Activated CD4-positive, alpha-beta T cell treated with anti-CD3 and anti-CD28 coated beads for 4 hours (primary cell): ENCODE measurements around the gene RNF123.
"Not testable (repeated sequence)": the region's sequence is repeated elsewhere in the genome, so short reads cannot be mapped to it uniquely, and the experiment has no call there.

Source experiments
- DNase-seq, 2 donors: peaks; one replicate each; pipeline ENCODE4 v3.0.0-alpha.2; 2020

Gene RNF123

DNA sequence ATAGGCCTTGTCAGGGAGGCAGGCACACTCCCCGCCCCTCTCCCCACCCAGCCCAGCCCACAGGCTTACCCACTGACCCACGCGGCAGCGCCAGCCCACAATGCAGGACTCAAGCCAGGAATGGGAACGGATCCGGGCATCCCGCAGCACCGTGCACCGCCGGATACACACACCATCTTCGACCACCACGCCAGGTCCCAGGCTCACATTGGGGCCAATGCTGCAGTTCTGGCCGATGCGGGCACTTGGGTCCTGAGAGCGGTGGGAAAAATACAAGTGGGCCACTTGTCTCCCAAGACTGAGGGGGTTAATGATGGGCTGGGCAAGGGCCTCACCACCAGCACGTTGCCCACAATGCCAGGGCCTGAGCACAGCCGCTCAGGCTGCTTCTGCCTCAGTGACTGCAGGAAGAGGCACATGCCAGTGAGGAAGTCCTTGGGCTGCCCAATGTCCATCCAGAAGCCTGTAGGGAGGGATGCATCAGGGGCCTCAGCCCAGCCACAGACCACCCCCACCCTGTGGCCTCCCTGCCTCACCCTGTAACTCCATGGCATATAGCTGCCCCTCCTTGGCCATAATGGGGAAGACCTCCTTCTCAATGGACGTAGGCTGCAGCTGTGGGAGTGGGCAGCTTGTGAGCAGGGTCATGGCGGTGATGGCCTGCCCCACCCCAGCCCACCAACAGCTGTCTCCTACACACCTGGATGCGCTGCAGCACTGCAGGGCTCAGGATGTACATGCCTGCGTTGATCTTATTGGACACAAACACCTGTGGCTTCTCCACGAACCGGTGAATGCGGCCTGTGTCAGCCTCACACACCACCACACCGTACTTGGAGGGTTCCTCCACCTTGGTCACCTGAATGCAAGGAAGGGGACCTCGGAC lies 32.8 kb downstream of the RNF123 start:
- no peak for DNase-seq

DNA sequence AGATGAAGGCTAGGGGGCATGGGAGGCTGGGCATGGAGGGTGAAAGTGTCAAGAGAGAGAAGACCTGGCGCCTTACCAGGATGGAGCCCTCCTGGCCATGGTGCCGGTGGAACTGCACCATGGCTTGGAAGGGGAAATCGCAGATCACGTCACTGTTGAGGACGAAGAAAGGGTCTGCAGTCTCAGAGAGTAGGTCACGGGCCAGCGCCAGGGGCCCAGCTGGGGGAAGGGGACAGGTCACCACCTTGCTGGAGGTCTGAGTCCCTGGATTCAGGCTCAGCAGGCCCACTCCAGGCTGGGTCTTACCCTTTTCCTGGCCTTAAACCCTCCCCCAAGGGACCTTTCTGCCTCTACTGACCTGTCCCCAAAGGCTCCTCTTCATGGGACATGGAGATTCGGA lies 33.5 kb downstream of the RNF123 start:
- no peak for DNase-seq

DNA sequence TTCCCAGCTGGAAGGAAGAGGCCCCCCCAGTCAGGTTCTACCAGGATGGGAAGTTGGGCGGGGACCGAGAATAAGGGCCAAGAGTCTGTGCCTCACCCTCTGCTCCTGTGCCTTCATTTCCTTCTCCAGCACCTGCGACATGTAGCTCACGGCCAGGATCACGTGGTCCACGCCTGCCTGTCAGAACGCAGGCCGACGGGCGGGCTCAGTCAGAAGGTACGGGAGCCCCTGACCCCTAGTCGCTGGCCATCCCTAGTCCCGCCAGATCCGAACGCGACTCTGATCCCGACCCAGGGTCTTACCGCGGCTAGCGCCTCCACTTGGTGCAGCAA lies 33.9 kb downstream of the RNF123 start:
- DNase-seq, result peak; percentile 47 to 54

DNA sequence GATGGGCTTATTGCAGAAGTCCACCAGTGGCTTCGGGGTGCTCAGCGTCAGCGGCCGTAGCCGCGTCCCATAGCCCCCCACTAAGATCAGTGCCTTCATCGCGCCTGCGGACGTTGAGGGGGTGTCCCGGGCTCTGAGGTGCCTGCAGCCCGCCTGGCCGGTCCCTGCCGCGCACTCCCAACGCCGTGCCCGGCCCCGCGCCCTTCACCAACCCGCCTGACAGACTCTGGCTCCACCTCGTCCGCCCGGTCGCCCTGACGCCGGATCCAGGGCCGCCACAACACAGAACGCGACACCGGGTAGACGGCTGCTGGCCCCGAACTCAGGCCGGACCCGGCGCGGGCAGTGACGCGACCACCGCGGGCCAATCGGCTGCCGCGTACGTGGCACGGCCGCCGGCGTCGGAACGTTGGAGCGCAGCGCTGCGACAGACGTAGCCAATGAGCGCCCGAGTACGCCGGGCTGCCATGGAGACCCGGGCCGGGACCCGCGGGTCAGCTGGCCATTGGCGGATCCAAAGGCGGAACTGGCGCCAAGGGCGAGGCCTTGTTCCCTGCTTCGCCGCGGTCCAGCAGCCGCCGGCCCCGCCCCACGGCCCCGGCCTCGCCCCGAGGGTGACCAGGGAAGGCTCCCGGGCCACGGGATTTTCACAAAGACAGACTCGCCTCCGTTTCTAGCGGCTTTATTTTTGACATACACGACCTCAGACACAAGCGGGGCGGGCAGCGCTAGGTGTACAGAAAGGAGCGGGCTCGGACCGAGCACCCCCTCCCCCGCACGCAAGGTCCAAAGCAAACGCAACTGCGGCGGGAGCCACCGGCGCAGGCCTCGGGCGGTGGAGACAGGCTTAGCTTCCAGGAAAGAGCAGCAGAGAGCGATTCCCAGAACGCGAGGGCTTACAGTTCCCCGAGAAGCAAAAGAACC lies 34.5 kb downstream of the RNF123 start, which contains the start of gene GMPPB:
Gene GMPPB, minus strand, starts transcription at position 324 of the 924 bp plus-strand sequence. Its CDS starts 225 bp downstream, at position 99.
- DNase-seq, result peak; percentile 86 to 87

DNA sequence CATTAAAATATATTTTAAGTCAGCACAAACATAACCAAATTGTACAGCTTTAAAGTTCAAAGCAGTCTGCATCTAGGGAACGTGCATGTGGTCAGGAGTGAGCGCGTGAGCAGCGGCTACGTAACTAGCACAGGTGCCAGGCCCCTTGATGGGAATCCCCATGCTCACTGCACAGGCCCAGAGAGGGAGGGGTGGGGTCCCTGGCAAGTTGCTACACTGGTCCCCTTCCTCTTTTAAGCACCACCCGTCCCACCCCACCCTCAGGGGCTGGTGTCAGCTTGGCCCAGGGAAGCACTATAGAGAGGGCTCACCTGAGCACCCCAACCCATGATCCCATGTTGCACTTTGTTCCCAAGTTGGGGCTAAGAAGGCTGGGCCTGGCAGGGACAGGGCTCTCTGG lies 35.2 kb downstream of the RNF123 start:
- no peak for DNase-seq

DNA sequence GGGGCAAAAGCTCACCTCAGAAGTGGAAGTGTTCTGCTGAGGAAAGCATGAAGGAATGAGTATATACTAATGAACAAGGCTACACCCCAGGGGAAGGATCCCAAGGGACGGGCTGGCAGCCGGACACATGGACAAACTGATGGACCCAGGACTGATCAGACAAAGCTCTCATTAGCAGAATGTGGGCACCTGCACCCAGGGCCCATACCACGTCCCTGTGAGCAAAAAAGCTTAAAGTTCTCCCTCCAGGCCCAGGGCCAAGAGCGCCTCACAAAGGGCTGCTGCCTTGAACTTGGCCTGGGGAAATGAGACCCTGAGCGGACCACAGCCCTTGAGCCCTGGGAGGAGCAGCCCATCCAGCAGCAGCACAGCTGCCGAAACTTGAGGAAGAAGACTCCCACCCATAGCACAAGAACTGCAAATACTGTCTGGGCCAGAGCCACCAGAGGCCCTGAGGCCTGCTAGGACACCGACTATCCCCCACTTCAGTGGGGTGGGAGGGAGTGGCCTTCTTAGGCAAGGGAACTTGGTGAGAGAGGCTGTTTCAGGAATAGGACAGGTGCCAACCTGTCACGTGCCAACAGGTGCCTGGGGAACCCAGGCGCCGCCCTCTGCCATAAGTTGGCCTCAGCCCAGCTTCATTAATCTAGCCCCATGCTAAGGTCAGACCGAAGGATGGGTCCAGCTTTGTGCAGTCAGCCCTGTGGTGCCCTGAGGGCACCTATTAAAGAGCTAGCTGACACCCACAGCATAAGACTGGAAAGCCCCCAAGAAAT lies 36.7 kb downstream of the RNF123 start:
- DNase-seq, result no peak

DNA sequence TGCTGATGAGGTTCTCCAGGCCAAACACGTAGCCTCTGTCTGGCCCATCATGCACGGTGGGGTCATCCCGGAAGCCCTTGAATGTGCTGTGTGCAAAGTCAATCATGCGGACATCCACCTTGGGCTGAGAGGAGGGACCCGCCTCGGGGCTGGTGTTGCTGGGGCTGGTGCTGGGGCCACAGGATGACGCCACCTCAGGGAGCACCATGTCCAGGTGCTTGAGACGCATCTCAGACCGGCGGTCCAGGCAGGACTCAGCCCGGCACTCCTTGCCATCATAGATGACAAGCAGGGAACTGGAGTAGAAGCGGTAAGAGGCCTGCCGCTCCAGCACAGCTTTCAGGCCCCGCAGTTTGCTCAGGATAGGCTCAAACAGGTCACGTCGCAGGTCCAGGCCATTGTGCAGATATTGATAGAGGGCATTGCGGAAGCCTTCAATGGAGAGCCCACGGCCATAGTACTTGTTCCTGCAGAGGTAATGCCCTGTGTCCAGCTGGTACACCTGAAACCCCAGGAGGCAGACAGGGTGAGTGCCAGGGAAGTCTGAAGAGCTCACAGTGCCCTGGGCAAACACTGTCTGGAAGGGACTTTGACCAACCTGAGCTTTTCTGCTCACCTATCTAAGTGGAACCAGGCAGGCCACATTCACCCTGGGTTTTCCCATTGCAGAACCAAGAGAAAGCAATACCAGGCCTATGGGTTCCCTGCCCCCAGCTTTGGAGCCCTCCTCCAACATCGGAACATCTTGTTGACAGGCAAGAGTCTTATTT lies 38.0 kb downstream of the RNF123 start:
- no peak for DNase-seq

DNA sequence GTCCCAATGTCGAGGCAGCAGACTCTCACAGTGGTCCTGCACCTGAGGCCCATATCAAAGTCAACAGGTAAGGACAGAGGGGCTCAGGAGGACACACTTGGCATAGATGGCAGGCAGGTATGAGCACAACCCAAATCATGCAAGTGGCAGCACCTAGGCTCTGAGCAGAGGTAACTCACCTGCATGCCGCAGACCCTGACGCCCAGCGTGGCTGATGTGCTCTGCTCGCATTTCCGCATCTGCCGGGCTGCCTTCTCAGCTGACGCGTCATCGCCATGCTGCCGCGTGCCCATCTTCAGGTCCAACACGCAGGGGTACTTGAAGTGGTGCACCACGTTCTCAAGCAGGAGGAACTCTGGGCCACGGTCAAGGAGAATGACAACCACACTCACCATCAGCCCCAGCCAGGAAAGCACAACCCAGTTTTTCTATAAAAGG lies 38.6 kb downstream of the RNF123 start:
- DNase-seq, result no peak

DNA sequence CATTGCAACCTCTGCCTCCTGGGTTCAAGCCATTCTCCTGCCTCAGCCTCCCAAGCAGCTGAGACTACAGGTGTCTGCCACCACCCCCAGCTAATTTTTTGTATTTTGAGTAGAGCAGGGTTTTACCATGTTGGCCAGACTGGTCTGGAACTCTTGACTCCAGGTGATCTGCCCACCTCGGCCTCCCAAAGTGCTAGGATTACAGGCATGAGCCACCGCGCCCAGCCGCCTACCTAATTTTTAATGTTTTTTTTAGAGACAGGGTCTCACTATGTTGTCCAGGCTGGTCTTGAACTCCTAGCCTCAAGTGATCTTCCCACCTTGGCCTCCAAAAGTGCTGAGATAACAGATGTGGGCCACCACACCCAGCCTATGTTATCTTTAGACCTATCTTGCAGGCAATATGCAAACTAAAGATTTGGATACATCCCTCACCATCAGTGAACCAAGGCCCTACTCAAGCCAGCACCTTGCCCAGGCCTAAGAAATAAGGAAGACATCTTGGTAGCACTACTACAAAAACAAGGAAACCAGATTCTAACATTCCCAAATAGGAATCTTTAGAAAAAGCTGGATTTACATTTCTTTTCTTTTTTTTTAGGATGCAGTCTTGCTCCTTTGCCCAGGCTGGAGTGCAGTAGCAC lies 40.7 kb downstream of the RNF123 start:
- DNase-seq, result no peak

DNA sequence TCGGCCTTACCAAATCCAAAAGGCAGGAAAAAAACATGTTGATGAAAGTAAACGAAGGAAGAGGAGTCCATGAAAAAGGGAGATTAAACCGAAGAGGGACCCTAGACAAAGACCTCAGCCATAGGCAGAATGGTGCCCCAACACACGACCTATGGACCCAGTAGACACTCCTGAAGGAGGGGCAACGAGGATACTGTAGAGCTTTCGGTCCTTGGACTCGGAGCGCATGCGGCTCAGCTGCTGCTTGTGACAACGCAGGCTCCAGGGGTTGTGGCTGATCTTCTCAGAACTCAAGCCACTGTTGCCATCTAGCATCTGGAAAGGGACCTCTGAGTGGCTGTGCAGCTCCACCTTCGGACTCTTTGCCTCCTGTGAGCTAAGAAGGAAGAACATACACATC lies 43.2 kb downstream of the RNF123 start:
- DNase-seq, result no peak

DNA sequence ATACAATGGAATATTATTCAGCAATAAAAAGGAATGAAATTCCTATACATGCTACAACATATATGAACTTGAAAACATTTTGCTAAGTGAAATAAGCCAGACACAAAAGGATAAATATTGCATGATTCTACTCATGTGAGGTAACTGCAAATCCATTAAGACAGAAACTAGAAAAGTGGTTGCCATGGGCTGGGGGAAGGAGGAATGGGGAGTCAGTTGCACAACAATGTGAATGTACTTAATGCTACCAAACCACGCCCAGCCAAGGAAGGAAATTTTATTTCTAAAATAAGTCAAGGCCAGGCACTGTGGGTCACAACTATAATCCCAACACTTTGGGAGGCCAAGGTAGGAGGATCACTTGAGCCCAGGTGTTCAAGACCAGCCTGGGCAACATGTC lies 44.2 kb downstream of the RNF123 start:
- no peak for DNase-seq

DNA sequence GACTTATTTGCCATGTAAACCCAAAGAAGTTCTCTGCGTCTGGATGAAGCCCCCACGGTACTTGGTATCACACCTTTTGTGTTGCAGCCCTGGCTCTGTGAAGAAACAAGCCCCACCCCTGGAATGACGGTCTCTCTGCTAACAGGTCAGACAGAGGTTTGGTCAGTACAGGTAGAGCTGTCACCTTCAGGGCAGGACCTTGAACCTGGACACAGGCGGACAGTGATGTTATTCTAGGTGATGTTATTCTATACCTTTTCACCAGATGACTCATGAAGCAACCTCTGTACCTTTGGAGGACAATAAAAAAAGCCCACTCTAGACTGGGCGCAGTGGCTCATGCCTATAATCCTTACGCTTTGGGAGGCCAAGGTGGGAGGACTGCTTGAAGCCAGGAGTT lies 45.4 kb downstream of the RNF123 start:
- no peak for DNase-seq

DNA sequence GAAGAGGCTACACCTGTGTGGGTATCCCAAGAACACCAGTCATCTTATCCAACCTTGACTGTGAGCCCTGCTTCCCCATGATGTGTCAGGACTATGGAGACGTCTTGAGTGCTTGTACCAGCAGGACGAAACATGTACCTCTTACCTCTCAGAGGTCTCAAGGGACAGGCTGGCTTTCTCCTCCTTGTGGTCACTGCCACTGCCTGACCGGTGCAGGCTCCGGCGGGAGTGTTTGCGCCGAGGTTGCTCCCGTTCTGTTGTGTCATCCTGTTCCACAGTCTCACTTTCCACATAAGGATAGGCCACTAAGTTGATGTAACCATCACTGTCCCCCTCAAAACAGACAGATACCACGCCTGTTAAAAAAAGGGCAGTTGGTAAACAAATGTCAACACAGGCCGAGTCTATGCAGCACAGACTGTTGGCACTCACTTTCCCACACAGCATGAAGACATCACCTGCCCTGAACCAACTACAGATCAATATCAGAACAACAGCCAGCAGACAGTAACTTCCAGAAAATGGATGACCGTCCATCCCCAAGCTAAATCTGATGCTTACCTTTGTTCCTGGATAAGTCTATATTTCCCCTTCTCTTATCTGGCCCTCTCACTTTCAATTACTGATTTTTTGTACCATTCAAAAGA lies 48.8 kb downstream of the RNF123 start:
- DNase-seq, result no peak

DNA sequence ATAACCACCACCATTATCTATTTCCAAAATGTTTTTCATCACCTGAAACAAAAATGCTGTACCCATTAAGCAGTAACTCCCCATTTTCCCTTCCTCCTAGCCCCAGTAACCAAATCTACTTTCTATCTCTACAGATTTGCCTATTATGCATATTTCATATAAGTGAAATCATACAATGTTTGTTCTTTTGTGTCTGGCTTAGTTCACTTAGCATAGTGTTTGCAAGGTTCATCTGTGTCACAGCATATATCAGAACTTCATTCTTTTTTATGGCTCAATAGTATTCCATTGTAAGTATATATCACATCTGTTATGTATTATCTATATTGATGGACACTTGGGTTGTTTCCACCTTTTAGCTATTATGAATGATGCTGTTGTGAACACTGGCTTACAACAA lies 51.1 kb downstream of the RNF123 start:
- DNase-seq, result no peak

DNA sequence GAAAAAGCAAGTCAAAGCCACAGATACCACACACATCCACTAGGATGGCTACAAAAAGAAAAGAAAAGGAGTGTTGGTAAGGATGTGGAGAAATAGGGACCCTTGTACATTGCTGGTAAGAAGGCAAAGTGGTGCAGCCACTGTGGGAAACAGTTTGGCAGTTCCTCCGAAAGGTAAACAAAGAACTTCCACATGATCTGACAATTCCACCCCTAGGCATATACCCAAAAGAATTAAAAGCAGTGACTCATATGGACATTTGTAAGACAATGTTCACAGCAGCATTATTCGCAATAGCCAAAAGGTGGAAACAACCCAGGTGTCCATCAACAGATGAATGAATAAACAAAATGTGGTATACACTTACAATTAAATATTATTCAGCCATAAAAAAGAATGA lies 56.6 kb downstream of the RNF123 start:
- no peak for DNase-seq

DNA sequence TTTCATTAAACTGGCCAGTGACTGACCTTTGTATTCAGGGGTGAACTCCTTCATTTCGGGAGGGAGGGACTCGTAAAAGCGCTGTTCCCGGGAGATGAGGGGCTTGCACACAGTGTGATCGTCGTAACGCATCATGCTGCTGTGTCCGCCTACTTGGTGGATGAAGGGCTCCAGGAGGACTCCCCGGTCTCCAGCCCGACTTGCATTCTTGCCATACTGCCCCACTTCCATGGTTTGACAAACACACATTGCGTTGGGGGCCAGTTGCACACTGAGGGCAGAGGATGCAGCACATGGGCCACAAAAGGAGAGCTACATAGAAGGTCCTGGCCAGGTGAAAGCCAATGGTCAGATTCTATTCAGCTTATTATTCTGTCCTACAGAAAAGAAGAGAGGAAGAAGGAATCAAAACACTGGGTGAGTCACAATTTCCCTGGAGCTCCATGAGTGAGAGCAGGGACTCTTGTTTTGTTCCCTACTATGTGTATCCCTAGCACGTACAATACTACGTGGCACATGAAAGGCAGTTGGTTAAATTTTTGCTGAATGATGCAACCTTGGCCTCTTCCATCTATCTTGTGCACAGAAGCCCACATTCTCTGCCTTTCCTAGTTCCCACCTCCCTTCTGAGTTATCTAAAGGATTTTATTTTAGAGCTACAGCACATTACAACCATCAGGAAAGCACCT lies 58.6 kb downstream of the RNF123 start:
- no peak for DNase-seq

DNA sequence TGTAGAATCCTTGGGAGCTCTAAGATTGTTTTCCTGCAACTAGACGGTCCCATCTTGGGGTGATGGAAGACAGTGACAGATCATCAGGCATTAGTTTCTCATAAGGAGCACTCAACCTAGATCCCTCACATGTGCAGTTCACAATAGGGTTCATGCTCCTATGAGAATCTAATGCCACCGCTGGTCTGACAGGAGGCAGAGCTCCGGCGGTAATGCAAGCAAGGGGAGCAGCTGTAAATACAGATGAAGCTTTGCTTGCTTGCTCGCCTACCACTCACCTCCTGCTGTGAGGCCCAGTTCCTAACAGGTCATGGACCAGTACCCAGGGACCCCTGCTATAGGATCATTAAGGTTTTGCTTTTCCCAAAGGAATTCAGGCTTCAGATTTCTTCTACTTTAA lies 59.5 kb downstream of the RNF123 start:
- DNase-seq, result not testable (repeated sequence)

DNA sequence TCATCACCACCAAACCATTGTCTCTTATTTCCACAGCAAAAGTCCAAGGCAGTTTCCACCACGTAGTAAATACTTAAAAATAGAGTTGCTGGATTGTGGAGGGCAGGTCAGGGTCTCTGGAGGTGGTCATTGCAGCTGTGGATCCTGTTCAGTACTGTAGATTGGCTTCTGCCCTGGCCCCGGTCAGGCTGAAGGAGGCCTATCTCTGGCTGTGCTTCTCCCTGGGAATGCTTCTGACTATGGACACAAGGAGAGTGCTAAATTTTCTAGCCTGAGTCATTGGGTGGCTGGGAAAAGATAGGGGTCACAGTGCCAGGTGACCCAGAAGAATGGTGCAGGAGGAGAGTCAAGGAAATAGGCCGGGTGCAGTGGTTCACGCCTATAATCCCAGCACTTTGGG lies 60.7 kb downstream of the RNF123 start:
- DNase-seq, result no peak

DNA sequence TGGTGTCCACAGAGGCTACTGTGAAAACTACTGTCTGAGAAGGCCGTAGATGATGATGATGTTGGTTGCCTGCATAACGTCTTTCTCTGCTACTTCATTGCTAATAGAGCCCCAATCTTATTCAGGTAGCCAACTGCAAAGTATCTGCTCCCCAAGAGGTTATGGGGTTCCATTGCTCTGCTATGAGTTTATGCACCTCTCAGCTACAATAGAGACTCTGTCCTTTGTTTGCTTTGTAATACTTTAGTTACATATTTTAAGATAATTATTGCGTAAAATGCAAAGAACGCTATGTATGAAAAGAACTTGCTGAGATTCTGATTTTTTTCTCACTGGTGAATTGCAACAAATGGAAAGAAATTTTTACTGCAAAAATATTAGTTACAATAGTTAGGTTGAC lies 62.1 kb downstream of the RNF123 start:
- DNase-seq, result no peak

DNA sequence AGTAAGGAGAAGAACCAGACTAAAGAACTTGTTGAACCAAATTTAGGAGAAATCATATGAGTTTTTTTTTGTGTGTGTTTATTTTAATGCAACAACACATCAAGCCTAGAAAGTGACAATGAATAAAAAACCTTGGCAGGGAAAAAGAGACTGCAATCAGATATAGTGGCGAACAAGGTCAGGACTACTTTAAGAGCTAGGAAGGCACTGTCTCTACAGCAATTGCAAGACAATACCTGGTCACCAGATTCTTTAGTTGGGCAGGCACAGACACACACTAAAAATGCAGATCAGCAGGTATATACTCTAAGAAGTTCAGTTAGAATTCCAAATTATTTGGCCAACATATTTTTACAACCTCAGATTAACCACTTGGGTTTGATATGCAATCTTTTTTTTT lies 65.2 kb downstream of the RNF123 start:
- no peak for DNase-seq

DNA sequence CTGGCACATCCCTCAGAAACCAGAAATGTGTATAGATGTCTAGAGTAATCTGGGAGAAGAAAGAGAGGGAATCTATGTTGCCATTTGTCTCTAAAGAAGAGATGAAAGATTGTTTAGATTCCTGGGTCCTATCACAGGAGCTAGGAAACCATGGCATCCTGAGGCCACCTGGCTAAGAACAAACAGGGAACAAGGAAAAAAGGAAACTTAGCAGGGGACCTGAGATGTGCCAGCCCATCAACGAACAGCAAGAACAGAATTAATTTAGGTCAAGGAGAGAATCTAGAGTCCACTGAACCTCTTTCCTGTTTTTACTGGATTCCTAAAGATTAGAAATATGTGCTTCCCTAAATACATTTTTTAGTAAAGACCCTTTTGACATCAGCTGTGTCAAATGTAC lies 66.7 kb downstream of the RNF123 start:
- DNase-seq, result no peak
